ENCODE results near the gene DUSP8.

The DUSP8 gene

GRCh38 chr11:1504581-1505290 is 67.3 kb downstream of the DUSP8 start:
- H3K4me3 ChIP-seq (ENCODE audit: low read length), result no peak overlapping the region
- no peak for DNase-seq (ENCODE audit: low read depth)
- TF ChIP-seq, protein P1, sequence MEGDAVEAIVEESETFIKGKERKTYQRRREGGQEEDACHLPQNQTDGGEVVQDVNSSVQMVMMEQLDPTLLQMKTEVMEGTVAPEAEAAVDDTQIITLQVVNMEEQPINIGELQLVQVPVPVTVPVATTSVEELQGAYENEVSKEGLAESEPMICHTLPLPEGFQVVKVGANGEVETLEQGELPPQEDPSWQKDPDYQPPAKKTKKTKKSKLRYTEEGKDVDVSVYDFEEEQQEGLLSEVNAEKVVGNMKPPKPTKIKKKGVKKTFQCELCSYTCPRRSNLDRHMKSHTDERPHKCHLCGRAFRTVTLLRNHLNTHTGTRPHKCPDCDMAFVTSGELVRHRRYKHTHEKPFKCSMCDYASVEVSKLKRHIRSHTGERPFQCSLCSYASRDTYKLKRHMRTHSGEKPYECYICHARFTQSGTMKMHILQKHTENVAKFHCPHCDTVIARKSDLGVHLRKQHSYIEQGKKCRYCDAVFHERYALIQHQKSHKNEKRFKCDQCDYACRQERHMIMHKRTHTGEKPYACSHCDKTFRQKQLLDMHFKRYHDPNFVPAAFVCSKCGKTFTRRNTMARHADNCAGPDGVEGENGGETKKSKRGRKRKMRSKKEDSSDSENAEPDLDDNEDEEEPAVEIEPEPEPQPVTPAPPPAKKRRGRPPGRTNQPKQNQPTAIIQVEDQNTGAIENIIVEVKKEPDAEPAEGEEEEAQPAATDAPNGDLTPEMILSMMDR (IDR thresholded peaks at IDR 0.05; ENCODE audit: insufficient read depth, low read depth, low read length, missing control alignments), result no peak

- TF ChIP-seq, protein P1 (IDR thresholded peaks at IDR 0.05; ENCODE audit: insufficient read depth, low read depth, low read length, missing control alignments), result no peak
- DNase-seq (ENCODE audit: low read depth), result no peak
Observed at GRCh38 chr11:1504138-1504537, 67.9 kb downstream of the DUSP8 start.

More at GRCh38 chr11:1504138-1504537, 67.9 kb downstream of the DUSP8 start:
- no peak overlapping the region for H3K4me3 ChIP-seq (ENCODE audit: low read length)

Measured in epithelial cell of esophagus (primary cell).